B cell (primary cell): Measurements from ENCODE around the gene HAT1. TPM values are rescaled to one million over a fixed set of nuclear protein-coding genes. Genes with fewer than 3 reads are reported as not detected.

Experiments used
- ATAC-seq: fragments of 200-7000 bp; cut with Tn5 transposase; one replicate; pipeline ENCODE4 v1.10.0; 2021; ENCODE audit warnings: low read depth, mild to moderate bottlenecking, moderate number of reproducible peaks, moderate library complexity
- CTCF ChIA-PET: fragments of 350-600 bp; sonication (Branson Sonifier 250); formaldehyde crosslinking; loops from one replicate; lab custom pipeline; 2021; ENCODE audit warnings: antibody characterized with exemption, inconsistent platforms; lab: Charles Lee
- POLR2A ChIA-PET: fragments of 350-600 bp; sonication (Branson Sonifier 250); formaldehyde crosslinking; loops from one replicate; lab custom pipeline; 2021; ENCODE audit warnings: antibody characterized with exemption; lab: Charles Lee
- DNase-seq: peaks from one replicate; pipeline ENCODE4 v3.0.0; 2013
- H2AFZ ChIP-seq: 2 replicates; pipeline ENCODE4 v1.6.1; 2012; ENCODE audit warnings: mild to moderate bottlenecking, low read depth, low read length; ENCODE audit not compliant: insufficient read depth, poor library complexity, severe bottlenecking
- H3K27ac ChIP-seq, 2 donors: 1 replicate in 1 of 2; 2 replicates in 1 of 2; pipeline ENCODE4 v1.5.1; 2012 to 2013; ENCODE audit warnings: low read length in 2 of 2, mild to moderate bottlenecking in 2 of 2, moderate library complexity in 1 of 2
- H3K27me3 ChIP-seq, 4 experiments: fragments of 200-600 bp in 1 of 4; sonication (generic) in 1 of 4; replicated peaks in 1 of 4; 1 replicate in 2 of 4; 2 replicates in 2 of 4; pipeline versions ENCODE4 v1.6.1 to v1.7.0; 2013 to 2016; ENCODE audit warnings: low read length in 3 of 4, mild to moderate bottlenecking in 2 of 4, mixed read lengths in 1 of 4, moderate library complexity in 1 of 4; ENCODE audit not compliant: insufficient read depth in 4 of 4, control insufficient read depth in 3 of 4; ENCODE audit errors: control extremely low read depth in 1 of 4
- H3K36me3 ChIP-seq, 2 experiments: replicated peaks in 1 of 2; 1 replicate in 1 of 2; 2 replicates in 1 of 2; pipeline versions ENCODE4 v1.6.1 to v1.7.1; 2013; ENCODE audit warnings: low read length in 1 of 2; ENCODE audit not compliant: insufficient read depth in 2 of 2, control insufficient read depth in 1 of 2; ENCODE audit errors: control extremely low read depth in 1 of 2, extremely low read depth in 1 of 2
- H3K4me1 ChIP-seq, 2 donors: fragments of 200-600 bp in 1 of 2; sonication (generic) in 1 of 2; 1 replicate in 1 of 2; 2 replicates in 1 of 2; pipeline versions ENCODE4 v1.5.1 to v1.6.1; 2013 to 2017; ENCODE audit warnings: low read length in 2 of 2; ENCODE audit not compliant: control insufficient read depth in 2 of 2, insufficient read depth in 2 of 2
- H3K4me2 ChIP-seq: replicated peaks from 2 replicates; pipeline ENCODE3; 2012; ENCODE audit warnings: mild to moderate bottlenecking, low read depth, low read length; ENCODE audit not compliant: poor library complexity, severe bottlenecking
- H3K4me3 ChIP-seq, 5 experiments: fragments of 200-600 bp in 1 of 5; sonication (generic) in 1 of 5; 1 replicate in 3 of 5; 2 replicates in 2 of 5; pipeline versions ENCODE4 v1.5.1 to v1.7.0; 2011 to 2016; ENCODE audit warnings: low read length in 4 of 5, mild to moderate bottlenecking in 4 of 5, low read depth in 2 of 5, control low read depth in 1 of 5, moderate library complexity in 1 of 5; ENCODE audit not compliant: insufficient read depth in 1 of 5; ENCODE audit errors: control extremely low read depth in 1 of 5, extremely low read depth in 1 of 5
- H3K79me2 ChIP-seq: fragments of 200-600 bp; sonication (generic); one replicate; pipeline ENCODE4 v1.6.0; 2016; ENCODE audit warnings: low read length; ENCODE audit not compliant: control insufficient read depth, insufficient read depth
- H3K9ac ChIP-seq: fragments of 200-600 bp; sonication (generic); 2 replicates; pipeline ENCODE4 v1.6.1; 2017; ENCODE audit warnings: mild to moderate bottlenecking, low read length, moderate library complexity
- H3K9me3 ChIP-seq, 3 donors: one replicate each; pipeline versions ENCODE4 v1.6.1 to v1.7.1; 2013; ENCODE audit warnings: low read length in 2 of 3; ENCODE audit not compliant: control insufficient read depth in 2 of 3, insufficient read depth in 1 of 3; ENCODE audit errors: control extremely low read depth in 1 of 3
- H4K20me1 ChIP-seq: 2 replicates; pipeline ENCODE4 v1.6.0; 2012; ENCODE audit warnings: mild to moderate bottlenecking, low read length; ENCODE audit not compliant: insufficient read depth, control insufficient read depth, poor library complexity, severe bottlenecking
- H3K27ac Mint-ChIP-seq: one replicate; pipeline ENCODE4 v1.8.0; 2021; ENCODE audit warnings: mixed read lengths
- H3K27me3 Mint-ChIP-seq: one replicate; pipeline ENCODE4 v1.8.0; 2021; ENCODE audit warnings: mixed read lengths
- H3K4me1 Mint-ChIP-seq: one replicate; pipeline ENCODE4 v1.8.0; 2021; ENCODE audit warnings: mixed read lengths
- H3K4me3 Mint-ChIP-seq: one replicate; pipeline ENCODE4 v1.8.0; 2021; ENCODE audit warnings: mixed read lengths
- H3K9me3 Mint-ChIP-seq: one replicate; pipeline ENCODE4 v1.8.0; 2022; ENCODE audit warnings: mixed read lengths; ENCODE audit not compliant: insufficient read depth
- CTCF ChIP-seq: fragments of 200-600 bp; IDR thresholded peaks from one replicate; pipeline ENCODE4 v1.8.0; 2022; ENCODE audit warnings: antibody characterized with exemption, mild to moderate bottlenecking
- EZH2 ChIP-seq: IDR thresholded peaks from 2 replicates; pipeline ENCODE4 v1.6.1; 2012; ENCODE audit warnings: borderline replicate concordance, low read depth, mild to moderate bottlenecking, moderate library complexity, low read length; ENCODE audit not compliant: insufficient read depth, poor library complexity, severe bottlenecking
- WGBS: methylation state at CpG from one replicate; pipeline ENCODE4 v1.1.5; 2013; ENCODE audit warnings: missing lambda C conversion rate; ENCODE audit not compliant: insufficient coverage; 5-methylcytosine and 5-hydroxymethylcytosine counted together
- intact Hi-C: fragments of 100-400 bp; cut with micrococcal nuclease; formaldehyde crosslinking; loops from one replicate; pipeline ENCODE4 v1.10.0; 2022
- polyA plus RNA-seq: library from polyadenylated mRNA; depleted of rRNA; stranded (reverse); fragments of >200 nt; gene quantifications from 2 replicates; pipeline ENCODE4 v1.2.3, GENCODE V29; 2012
- total RNA-seq, 2 donors: library from RNA; stranded (reverse); fragments of 120-200 nt in 1 of 2; gene quantifications; 1 replicate in 1 of 2; 2 replicates in 1 of 2; pipeline versions ENCODE4 v1.2.3 to v1.2.4, GENCODE V29; 2013 to 2022

HAT1 gene
- total and polyA plus RNA-seq, 2 donors (not counting 1 experiment from before 2014, with no cell fraction given): 12.0 to 25.1 TPM

- Histone ChIP-seq H3K27ac (no peak overlapping the region), H3K4me3 (no peak overlapping the region), H3K9ac (no peak overlapping the region), H2AFZ (no peak overlapping the region), H3K79me2 (peaks cover 18% of the 10 kb centered on the region), H3K4me2 (no peak overlapping the region), H3K36me3 (peaks cover 2 to 4% of the 10 kb centered on the region in 2 experiments), H4K20me1 (peaks cover 5% of the 10 kb centered on the region), H3K9me3 (no peaks in the 10 kb centered on the region), H3K27me3 (no peaks in the 10 kb centered on the region), H3K4me1 (no peaks in the 10 kb centered on the region)
- no peak for ATAC-seq
- TF ChIP-seq EZH2 (no peak), CTCF (no peak)
- H3K27ac Mint-ChIP-seq: no peak overlapping the region
- CTCF ChIA-PET: no interaction called here
- 100% methylated on average over 3 of the region's 5 CpGs for WGBS
- intact Hi-C loops: no loop called here
- H3K27me3 Mint-ChIP-seq: no peaks in the 10 kb centered on the region
- peaks cover 7% of the 10 kb centered on the region for H3K4me1 Mint-ChIP-seq
- POLR2A ChIA-PET: no interaction called here
- DNase-seq: no peak
- no peaks in the 10 kb centered on the region for H3K9me3 Mint-ChIP-seq
- H3K4me3 Mint-ChIP-seq: no peak overlapping the region
Measured at GRCh38 chr2:171883275-171883893, 38.9 kb upstream of the HAT1 start.

- 100% methylated on average over 2 of the region's 2 CpGs for WGBS
- ChIA-PET CTCF (no interaction called here), POLR2A (no interaction called here)
- Histone ChIP-seq H2AFZ (no peak overlapping the region), H3K9ac (no peak overlapping the region), H3K36me3 (peaks cover 4% of the 10 kb centered on the region in 2 experiments), H3K79me2 (peaks cover 46% of the 10 kb centered on the region), H3K4me2 (no peak overlapping the region), H3K9me3 (no peaks in the 10 kb centered on the region), H3K4me1 (peaks cover 8 to 9% of the 10 kb centered on the region in 2 donors), H3K27ac (no peak overlapping the region), H3K4me3 (no peak overlapping the region), H4K20me1 (no peaks in the 10 kb centered on the region), H3K27me3 (no peaks in the 10 kb centered on the region)
- ATAC-seq (no peak), DNase-seq (no peak)
- Mint-ChIP-seq H3K4me3 (no peak overlapping the region), H3K4me1 (peaks cover 20% of the 10 kb centered on the region), H3K9me3 (no peaks in the 10 kb centered on the region), H3K27me3 (no peaks in the 10 kb centered on the region), H3K27ac (no peak overlapping the region)
- TF ChIP-seq EZH2 (no peak), CTCF (no peak)
- intact Hi-C loops: no loop called here
Measured at GRCh38 chr2:171889333-171889732, 32.9 kb upstream of the HAT1 start.
